ENCODE data around the gene SLC1A4. TPM values are rescaled to one million over a fixed set of nuclear protein-coding genes. Genes with fewer than 3 reads are reported as not detected.

SLC1A4 gene
- total RNA-seq, result 1 to 10 TPM; 1.6 to 1.9 TPM
- polyA plus RNA-seq, result 1 to 10 TPM in 1 of 3 donors, under 1 TPM in 2; 0.09 to 1.2 (median 0.18) TPM
- 0.86 to 71.6 (median 11.4) reads per million in 6 experiments for total RNA-seq

GRCh38 chr2:64989126-64989981, at the start of gene SLC1A4:
Gene SLC1A4, plus strand, starts transcription at chr2:64989399. Its CDS starts 245 bp downstream, at chr2:64989644.
- POLR2A ChIA-PET, result interaction anchor here (0.7 kb wide), 1 partner anchor 131 kb away, joined by 3 read pairs; no protein-coding TSS in a partner anchor

GRCh38 chr2:64941143-64941542, 48.1 kb upstream of the SLC1A4 start:
- ATAC-seq (no peak), DNase-seq (no peak)
- POLR2A ChIA-PET, result no interaction called here
- Mint-ChIP-seq H3K27me3 (peaks cover 0 to 12% (median 0%) of the 10 kb centered on the region in 5 donors), H3K9me3 (peaks cover 0 to under 1% (median 0%) of the 10 kb centered on the region in 9 donors), H3K27ac (no peak overlapping the region), H3K4me3 (no peak overlapping the region), H3K36me3 (no peaks in the 10 kb centered on the region), H3K4me1 (peaks cover 13 to 63% (median 18%) of the 10 kb centered on the region in 4 donors)

More at GRCh38 chr2:64989126-64989981, at the start of gene SLC1A4:
- Mint-ChIP-seq H3K27ac (peak within 1 kb of the TSS in 9 of 10 donors; percentile 24 to 78 (median 46)), H3K4me3 (peak within 1 kb of the TSS; percentile 85 to 94 (median 90)), H3K27me3 (peaks cover 2 to 35% (median 10%) of the 10 kb centered on the region in 5 donors), H3K9me3 (no peaks in the 10 kb centered on the region), H3K4me1 (peaks cover 11 to 35% (median 24%) of the 10 kb centered on the region in 4 donors), H3K36me3 (peaks cover 0 to 5% (median 2%) of the 10 kb centered on the region in 3 donors)
- ATAC-seq (peak; percentile 80 to 92), DNase-seq (peak; percentile 50 to 81 (median 60))

- H3K4me3 Mint-ChIP-seq, result no peak overlapping the region
- H3K27ac Mint-ChIP-seq, result peak overlapping the region in 3 of 10 donors; percentile 36 to 82 (median 53)
- ATAC-seq, result no peak
- H3K36me3 Mint-ChIP-seq, result no peaks in the 10 kb centered on the region
- H3K9me3 Mint-ChIP-seq, result no peaks in the 10 kb centered on the region
- POLR2A ChIA-PET, result no interaction called here
- H3K27me3 Mint-ChIP-seq, result peaks cover 0 to 12% (median 0%) of the 10 kb centered on the region in 5 donors
- no peak for DNase-seq
- peaks cover 19 to 65% (median 24%) of the 10 kb centered on the region in 4 donors for H3K4me1 Mint-ChIP-seq
Observed at GRCh38 chr2:64941801-64942200, 47.4 kb upstream of the SLC1A4 start.

- ATAC-seq, result no peak
- Mint-ChIP-seq H3K4me1 (peaks cover 24 to 68% (median 30%) of the 10 kb centered on the region in 4 donors), H3K36me3 (no peaks in the 10 kb centered on the region), H3K4me3 (no peak overlapping the region), H3K27ac (peak overlapping the region in 3 of 10 donors; percentile 22 to 56 (median 33)), H3K9me3 (no peaks in the 10 kb centered on the region), H3K27me3 (peaks cover 0 to 12% (median 0%) of the 10 kb centered on the region in 5 donors)
- POLR2A ChIA-PET, result no interaction called here
- DNase-seq, result no peak
Observed at GRCh38 chr2:64942693-64943092, 46.5 kb upstream of the SLC1A4 start.

- POLR2A ChIA-PET, result no interaction called here
- Mint-ChIP-seq H3K4me3 (no peak overlapping the region), H3K27ac (peak overlapping the region in 2 of 10 donors; percentile 49 to 53), H3K4me1 (peaks cover 24 to 71% (median 33%) of the 10 kb centered on the region in 4 donors), H3K9me3 (no peaks in the 10 kb centered on the region), H3K27me3 (peaks cover 0 to 11% (median 0%) of the 10 kb centered on the region in 5 donors), H3K36me3 (no peaks in the 10 kb centered on the region)
- ATAC-seq (no peak), DNase-seq (no peak)
Observed at GRCh38 chr2:64943387-64944150, 45.6 kb upstream of the SLC1A4 start.

GRCh38 chr2:64944484-64944883, 44.7 kb upstream of the SLC1A4 start:
- H3K27me3 Mint-ChIP-seq, result peaks cover 0 to 5% (median 0%) of the 10 kb centered on the region in 5 donors
- H3K9me3 Mint-ChIP-seq, result no peaks in the 10 kb centered on the region
- peak overlapping the region in 4 of 10 donors; percentile 49 to 67 (median 60) for H3K27ac Mint-ChIP-seq
- DNase-seq (no peak), ATAC-seq (no peak)
- POLR2A ChIA-PET, result no interaction called here
- H3K36me3 Mint-ChIP-seq, result no peaks in the 10 kb centered on the region
- no peak overlapping the region for H3K4me3 Mint-ChIP-seq
- H3K4me1 Mint-ChIP-seq, result peaks cover 24 to 62% (median 32%) of the 10 kb centered on the region in 4 donors

DNA sequence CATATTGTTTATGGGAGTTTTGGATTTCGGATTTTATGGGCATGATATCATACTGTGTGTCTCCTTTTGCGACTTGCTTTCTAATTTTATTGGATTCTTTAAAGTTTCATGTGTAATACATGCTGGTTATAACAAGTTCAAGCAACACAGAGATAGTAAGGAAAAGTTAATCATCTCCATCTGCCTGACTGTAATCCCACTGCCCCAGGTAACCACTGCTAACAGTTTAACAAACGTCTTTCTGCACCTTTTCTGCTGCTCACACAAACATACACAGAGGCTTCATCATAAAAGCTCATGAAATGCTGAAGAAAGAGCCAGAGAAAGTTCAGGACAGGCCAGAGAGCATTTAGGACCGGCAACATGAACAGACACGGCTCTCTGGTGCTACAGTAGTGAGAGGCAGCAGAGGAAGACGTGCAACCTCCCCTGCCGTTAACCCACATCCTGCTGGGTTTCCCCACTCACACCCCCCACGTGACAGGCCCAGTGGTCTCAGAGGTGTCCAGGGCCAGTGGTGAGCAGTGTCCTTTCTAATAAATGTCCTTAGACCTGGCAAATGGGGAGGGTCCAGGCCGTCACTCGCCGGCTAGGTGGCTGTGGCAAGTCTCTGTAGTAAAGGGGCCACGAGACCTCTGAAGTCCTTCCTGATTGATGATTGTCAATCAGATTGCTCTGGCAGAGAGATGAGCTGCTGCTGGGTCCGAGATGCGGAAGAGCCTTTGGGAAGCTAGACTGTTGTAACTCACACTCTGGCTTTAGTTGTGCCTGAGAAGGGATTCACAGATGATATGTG, 43.0 kb upstream of the SLC1A4 start:
- POLR2A ChIA-PET, result interaction anchor here (0.9 to 1.2 kb wide), 3 partner anchors 26 to 302 kb away, joined by 3 to 4 read pairs (median 3); no protein-coding TSS in a partner anchor
- DNase-seq (peak in 9 of 10 donors; percentile 1 to 68 (median 42)), ATAC-seq (peak; percentile 94 to 99)
- peak overlapping the region; percentile 63 to 84 (median 74) for H3K4me3 Mint-ChIP-seq
- H3K4me1 Mint-ChIP-seq, result peaks cover 24 to 52% (median 31%) of the 10 kb centered on the region in 4 donors
- H3K9me3 Mint-ChIP-seq, result no peaks in the 10 kb centered on the region
- peak overlapping the region; percentile 59 to 90 (median 84) for H3K27ac Mint-ChIP-seq
- H3K27me3 Mint-ChIP-seq, result peaks cover 0 to 1% (median 0%) of the 10 kb centered on the region in 5 donors
- no peaks in the 10 kb centered on the region for H3K36me3 Mint-ChIP-seq

- no peak for DNase-seq
- POLR2A ChIA-PET, result interaction anchor here (0.7 to 1.2 kb wide), 3 partner anchors 26 to 196 kb away, joined by 3 to 4 read pairs (median 3); no protein-coding TSS in a partner anchor
- ATAC-seq, result no peak
- Mint-ChIP-seq H3K9me3 (no peaks in the 10 kb centered on the region), H3K27ac (peak overlapping the region; percentile 59 to 90 (median 84)), H3K4me1 (peaks cover 24 to 54% (median 31%) of the 10 kb centered on the region in 4 donors), H3K27me3 (peaks cover 0 to 1% (median 0%) of the 10 kb centered on the region in 5 donors), H3K36me3 (no peaks in the 10 kb centered on the region), H3K4me3 (peak overlapping the region; percentile 63 to 84 (median 74))
Observed at GRCh38 chr2:64946769-64947247, 42.4 kb upstream of the SLC1A4 start.

GRCh38 chr2:64947885-64948284, 41.3 kb upstream of the SLC1A4 start:
- ATAC-seq (no peak), DNase-seq (no peak)
- no peaks in the 10 kb centered on the region for H3K9me3 Mint-ChIP-seq
- peaks cover 0 to 1% (median 0%) of the 10 kb centered on the region in 5 donors for H3K27me3 Mint-ChIP-seq
- peaks cover 19 to 53% (median 31%) of the 10 kb centered on the region in 4 donors for H3K4me1 Mint-ChIP-seq
- H3K4me3 Mint-ChIP-seq, result no peak overlapping the region
- no peaks in the 10 kb centered on the region for H3K36me3 Mint-ChIP-seq
- peak overlapping the region in 2 of 10 donors; percentile 41 to 66 for H3K27ac Mint-ChIP-seq
- POLR2A ChIA-PET, result no interaction called here

DNA sequence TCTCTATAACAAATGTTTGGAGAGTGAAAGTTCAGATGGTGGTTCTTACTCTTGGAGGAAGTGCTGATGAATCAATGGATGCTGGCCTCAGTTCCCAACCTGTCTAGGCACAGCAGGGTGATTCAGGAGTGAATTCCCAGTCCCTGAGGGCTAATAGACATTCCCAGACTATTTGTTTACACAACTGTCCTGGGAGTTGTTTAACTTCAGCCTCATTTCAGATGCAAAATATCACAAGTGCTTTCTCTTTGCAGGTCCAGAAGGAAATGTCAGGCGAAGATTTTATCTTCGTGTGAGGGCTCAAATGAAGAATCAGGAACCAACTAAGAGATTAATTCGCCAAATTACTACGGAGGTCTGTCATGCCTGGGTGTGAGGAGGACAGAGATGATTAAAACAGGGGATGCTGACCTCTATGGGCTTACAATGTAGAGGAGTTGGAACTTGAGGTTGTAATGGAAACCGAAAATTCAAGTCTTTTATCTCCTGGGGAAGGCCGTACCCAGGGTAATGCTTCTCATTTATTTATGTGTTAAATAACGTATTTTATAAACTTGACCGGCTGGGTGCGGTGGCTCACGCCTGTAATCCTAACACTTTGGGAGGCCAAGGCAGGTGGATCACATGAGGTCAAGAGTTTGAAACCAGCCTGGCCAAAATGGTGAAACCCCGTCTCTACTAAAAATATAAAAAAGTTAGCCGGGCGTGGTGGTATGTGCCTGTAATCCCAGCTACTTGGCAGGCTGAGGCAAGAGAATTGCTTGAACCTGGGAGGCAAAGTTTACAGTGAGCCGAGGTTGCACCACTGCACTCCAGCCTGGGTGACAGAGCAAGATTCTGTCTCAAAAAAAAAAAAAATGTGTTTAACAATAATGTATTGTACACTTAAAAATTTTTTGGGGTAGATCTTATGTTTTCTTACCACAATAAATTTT, 38.7 kb upstream of the SLC1A4 start:
- POLR2A ChIA-PET, result no interaction called here
- no peak for ATAC-seq

More for the DNA sequence above, 38.7 kb upstream of the SLC1A4 start:
- DNase-seq, result no peak
- H3K36me3 Mint-ChIP-seq, result peaks cover 0 to 5% (median 0%) of the 10 kb centered on the region in 3 donors
- H3K27me3 Mint-ChIP-seq, result no peaks in the 10 kb centered on the region
- H3K4me3 Mint-ChIP-seq, result no peak overlapping the region
- peaks cover 11 to 37% (median 25%) of the 10 kb centered on the region in 4 donors for H3K4me1 Mint-ChIP-seq
- H3K9me3 Mint-ChIP-seq, result peaks cover 0 to 3% (median 0%) of the 10 kb centered on the region in 9 donors
- H3K27ac Mint-ChIP-seq, result peak overlapping the region in 2 of 10 donors; percentile 0 to 35
